Lung (tissue), 12 donors: ENCODE measurements around the gene PTPRN2. TPM values are rescaled to one million over a fixed set of nuclear protein-coding genes. Genes with fewer than 3 reads are reported as not detected.

Experiments
- ATAC-seq: fragments of 200-7000 bp; cut with Tn5 transposase; one replicate; pipeline ENCODE4 v1.9.1; 2020; ENCODE audit warnings: moderate number of reproducible peaks; ENCODE audit not compliant: insufficient read depth, low FRiP score
- DNase-seq, 3 donors: peaks; one replicate each; pipeline ENCODE4 v3.0.0-alpha.2; 2013 to 2017
- H3K27ac ChIP-seq, 2 donors: one replicate each; pipeline ENCODE4 v1.5.1; 2013; ENCODE audit warnings: mild to moderate bottlenecking in 2 of 2, moderate library complexity in 2 of 2, control low read depth in 1 of 2, inconsistent platforms in 1 of 2, low read depth in 1 of 2, low read length in 1 of 2
- H3K27me3 ChIP-seq, 3 donors: one replicate each; pipeline ENCODE4 v1.5.1; 2013; ENCODE audit warnings: low read length in 2 of 3; ENCODE audit not compliant: control insufficient read depth in 3 of 3, insufficient read depth in 3 of 3
- H3K36me3 ChIP-seq, 4 donors: one replicate each; pipeline ENCODE4 v1.5.1; 2013; ENCODE audit warnings: low read length in 4 of 4, mild to moderate bottlenecking in 1 of 4, moderate library complexity in 1 of 4; ENCODE audit not compliant: control insufficient read depth in 4 of 4, insufficient read depth in 4 of 4
- H3K4me1 ChIP-seq, 5 donors: one replicate each; pipeline ENCODE4 v1.5.1; 2013; ENCODE audit warnings: low read length in 5 of 5, mild to moderate bottlenecking in 2 of 5, moderate library complexity in 1 of 5; ENCODE audit not compliant: control insufficient read depth in 5 of 5, insufficient read depth in 5 of 5
- H3K4me3 ChIP-seq: one replicate; pipeline ENCODE4 v1.5.1; 2013; ENCODE audit warnings: mild to moderate bottlenecking, control low read depth, moderate library complexity
- H3K9ac ChIP-seq, 2 donors: one replicate each; pipeline ENCODE4 v1.5.1; 2013; ENCODE audit warnings: low read length in 2 of 2, control low read depth in 1 of 2; ENCODE audit not compliant: insufficient read depth in 1 of 2
- H3K9me3 ChIP-seq, 4 donors: one replicate each; pipeline ENCODE4 v1.5.1; 2013; ENCODE audit warnings: low read length in 3 of 4, mild to moderate bottlenecking in 1 of 4, moderate library complexity in 1 of 4; ENCODE audit not compliant: control insufficient read depth in 4 of 4, insufficient read depth in 3 of 4
- WGBS, 2 donors: extraction: QIAGEN DNeasy Blood & Tissue Kit; methylation state at CpG; one replicate each; pipeline ENCODE4 v1.1.7; 2013; 5-methylcytosine and 5-hydroxymethylcytosine counted together
- polyA plus RNA-seq, 2 donors: library from polyadenylated mRNA; stranded (reverse); fragments of 200-250 nt; gene quantifications; one replicate each; pipeline ENCODE4 v1.2.1, GENCODE V29; 2013
- total RNA-seq, 2 donors: library from RNA; depleted of rRNA in 1 of 2; stranded (reverse); fragments of >200 nt in 1 of 2; gene quantifications; one replicate each; pipeline ENCODE4 v1.2.1, GENCODE V29; 2014 to 2021
- TF ChIP-seq, protein P1 (sequence below): IDR thresholded peaks from 2 replicates; pipeline ENCODE4 v1.5.1; 2012; ENCODE audit warnings: mild to moderate bottlenecking; ENCODE audit errors: control extremely low read depth, extremely low read depth
- donor health status: control.
- donor health status: control.
- donor health status: Bipolar disorder and iron deficiency.
- donor health status: healthy.
- donor health status: DM: yes; HTN: yes; CAD: no.

The PTPRN2 gene
- total and polyA plus RNA-seq, 4 donors = 2.1 to 7.4 (median 4.4) TPM

DNA sequence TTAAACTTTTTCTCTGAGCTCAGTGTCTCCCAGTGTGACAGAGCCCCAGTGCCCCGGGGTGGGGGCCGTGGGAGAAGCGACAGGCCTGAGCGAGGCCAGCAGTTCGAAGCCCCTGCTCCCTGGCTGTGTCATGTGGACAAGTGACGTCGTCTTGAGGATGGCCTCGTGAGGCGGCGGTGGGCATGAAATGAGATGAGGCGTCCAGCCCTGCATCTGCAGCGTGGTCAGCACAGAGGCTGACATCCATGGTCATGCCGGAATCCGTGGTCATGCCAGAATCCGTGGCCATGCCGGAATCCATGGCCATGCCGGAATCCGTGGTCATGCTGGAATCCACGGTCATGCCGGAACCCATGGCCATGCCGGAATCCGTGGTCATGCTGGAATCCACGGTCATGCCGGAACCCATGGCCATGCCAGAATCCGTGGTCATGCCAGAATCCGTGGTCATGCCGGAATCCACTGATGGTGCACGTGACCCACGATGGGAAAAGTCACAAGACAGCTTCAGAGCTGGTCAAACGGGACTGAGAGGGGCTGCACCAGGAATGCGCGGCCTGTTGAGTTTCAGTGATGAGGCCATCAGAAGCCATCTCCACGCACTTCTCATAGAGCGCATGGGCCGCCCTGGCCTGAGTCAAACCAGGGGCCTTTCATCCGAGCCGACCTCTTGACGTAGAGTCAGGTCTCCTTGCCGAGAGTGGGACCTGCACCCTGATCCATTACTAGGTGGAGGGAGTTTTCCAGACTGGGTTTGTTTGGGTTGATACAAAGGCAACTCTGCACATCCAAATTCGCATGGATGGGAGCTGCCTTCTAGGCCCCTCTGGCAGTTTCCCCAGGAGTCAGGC, 342.5 kb downstream of the PTPRN2 start:
- Histone ChIP-seq H3K27me3 (no peaks in the 10 kb centered on the region), H3K4me3 (no peak overlapping the region), H3K9ac (no peak overlapping the region), H3K4me1 (no peaks in the 10 kb centered on the region), H3K27ac (no peak overlapping the region), H3K9me3 (peaks cover 0 to 14% (median 6%) of the 10 kb centered on the region in 4 donors), H3K36me3 (no peaks in the 10 kb centered on the region)
- TF ChIP-seq, protein P1, sequence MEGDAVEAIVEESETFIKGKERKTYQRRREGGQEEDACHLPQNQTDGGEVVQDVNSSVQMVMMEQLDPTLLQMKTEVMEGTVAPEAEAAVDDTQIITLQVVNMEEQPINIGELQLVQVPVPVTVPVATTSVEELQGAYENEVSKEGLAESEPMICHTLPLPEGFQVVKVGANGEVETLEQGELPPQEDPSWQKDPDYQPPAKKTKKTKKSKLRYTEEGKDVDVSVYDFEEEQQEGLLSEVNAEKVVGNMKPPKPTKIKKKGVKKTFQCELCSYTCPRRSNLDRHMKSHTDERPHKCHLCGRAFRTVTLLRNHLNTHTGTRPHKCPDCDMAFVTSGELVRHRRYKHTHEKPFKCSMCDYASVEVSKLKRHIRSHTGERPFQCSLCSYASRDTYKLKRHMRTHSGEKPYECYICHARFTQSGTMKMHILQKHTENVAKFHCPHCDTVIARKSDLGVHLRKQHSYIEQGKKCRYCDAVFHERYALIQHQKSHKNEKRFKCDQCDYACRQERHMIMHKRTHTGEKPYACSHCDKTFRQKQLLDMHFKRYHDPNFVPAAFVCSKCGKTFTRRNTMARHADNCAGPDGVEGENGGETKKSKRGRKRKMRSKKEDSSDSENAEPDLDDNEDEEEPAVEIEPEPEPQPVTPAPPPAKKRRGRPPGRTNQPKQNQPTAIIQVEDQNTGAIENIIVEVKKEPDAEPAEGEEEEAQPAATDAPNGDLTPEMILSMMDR = no peak
- DNase-seq = no peak
- ATAC-seq = no peak
- WGBS, 2 donors = 95 to 96% methylated on average over 40 of the region's 40 CpGs

DNA sequence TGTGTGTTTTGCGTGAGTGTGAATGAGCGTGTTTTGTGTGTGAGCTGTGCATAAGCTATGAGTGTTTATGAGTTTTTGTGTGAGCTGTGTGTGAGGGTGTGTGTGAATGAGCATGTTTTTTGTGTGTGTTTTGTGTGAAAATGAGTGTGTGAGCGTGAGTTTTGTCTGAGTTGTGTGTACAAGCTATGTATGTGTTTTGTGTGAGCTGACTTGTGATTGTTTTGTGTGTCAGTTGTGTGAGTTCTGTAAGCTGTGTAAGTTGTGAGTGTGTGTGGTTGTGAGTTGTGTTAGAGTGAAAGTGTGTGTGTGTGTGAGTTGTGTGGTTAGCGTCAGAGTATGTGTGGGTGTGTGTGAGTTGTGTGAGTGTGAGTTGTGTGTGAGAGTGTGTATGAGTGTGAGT, 343.2 kb downstream of the PTPRN2 start:
- no peak overlapping the region for H3K4me3 ChIP-seq
- peaks cover 0 to 14% (median 8%) of the 10 kb centered on the region in 4 donors for H3K9me3 ChIP-seq
- H3K36me3 ChIP-seq = no peaks in the 10 kb centered on the region
- TF ChIP-seq, protein P1 = no peak
- H3K27ac ChIP-seq = no peak overlapping the region
- H3K9ac ChIP-seq = no peak overlapping the region
- WGBS, 2 donors = 93 to 97% methylated on average over 4 of the region's 4 CpGs
- no peaks in the 10 kb centered on the region for H3K27me3 ChIP-seq
- H3K4me1 ChIP-seq = no peaks in the 10 kb centered on the region
- DNase-seq (no peak), ATAC-seq (no peak)

DNA sequence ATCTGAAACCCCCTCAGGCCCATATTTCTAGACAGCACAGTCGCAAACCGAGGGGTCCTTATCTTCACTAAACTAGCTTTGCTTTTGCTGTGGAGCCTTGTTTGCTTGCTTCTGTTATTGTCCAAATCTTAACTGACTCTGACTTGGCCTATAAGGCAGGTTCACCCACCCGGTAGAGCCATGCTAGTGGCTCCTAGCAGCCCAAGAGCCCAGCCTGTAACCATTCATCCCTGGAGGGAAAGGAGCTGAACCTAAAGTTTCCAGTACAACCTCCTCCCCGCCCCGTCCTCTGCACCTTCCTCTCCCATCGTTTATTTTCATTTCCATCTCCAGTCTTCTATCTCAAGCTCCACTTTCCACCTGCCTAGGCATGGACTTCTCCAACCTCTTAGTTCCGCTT, 345.7 kb downstream of the PTPRN2 start:
- Histone ChIP-seq H3K9ac (no peak overlapping the region), H3K4me1 (no peaks in the 10 kb centered on the region), H3K4me3 (no peak overlapping the region), H3K27ac (no peak overlapping the region), H3K9me3 (peaks cover 0 to 12% (median 5%) of the 10 kb centered on the region in 4 donors), H3K27me3 (no peaks in the 10 kb centered on the region), H3K36me3 (no peaks in the 10 kb centered on the region)
- DNase-seq (no peak), ATAC-seq (no peak)
- TF ChIP-seq, protein P1 = no peak
- WGBS, 2 donors = 86 to 92% methylated on average over 7 of the region's 7 CpGs
